Measurements from ENCODE around the gene MLXIP.
"Not testable (repeated sequence)": the region's sequence is repeated elsewhere in the genome, so short reads cannot be mapped to it uniquely, and the experiment has no call there.

Gene MLXIP

GRCh38 chr12:122052285-122052684 is 26.3 kb upstream of the MLXIP start:
- no peak for DNase-seq (ENCODE audit: low spot score)
- TF ChIP-seq, protein P1, sequence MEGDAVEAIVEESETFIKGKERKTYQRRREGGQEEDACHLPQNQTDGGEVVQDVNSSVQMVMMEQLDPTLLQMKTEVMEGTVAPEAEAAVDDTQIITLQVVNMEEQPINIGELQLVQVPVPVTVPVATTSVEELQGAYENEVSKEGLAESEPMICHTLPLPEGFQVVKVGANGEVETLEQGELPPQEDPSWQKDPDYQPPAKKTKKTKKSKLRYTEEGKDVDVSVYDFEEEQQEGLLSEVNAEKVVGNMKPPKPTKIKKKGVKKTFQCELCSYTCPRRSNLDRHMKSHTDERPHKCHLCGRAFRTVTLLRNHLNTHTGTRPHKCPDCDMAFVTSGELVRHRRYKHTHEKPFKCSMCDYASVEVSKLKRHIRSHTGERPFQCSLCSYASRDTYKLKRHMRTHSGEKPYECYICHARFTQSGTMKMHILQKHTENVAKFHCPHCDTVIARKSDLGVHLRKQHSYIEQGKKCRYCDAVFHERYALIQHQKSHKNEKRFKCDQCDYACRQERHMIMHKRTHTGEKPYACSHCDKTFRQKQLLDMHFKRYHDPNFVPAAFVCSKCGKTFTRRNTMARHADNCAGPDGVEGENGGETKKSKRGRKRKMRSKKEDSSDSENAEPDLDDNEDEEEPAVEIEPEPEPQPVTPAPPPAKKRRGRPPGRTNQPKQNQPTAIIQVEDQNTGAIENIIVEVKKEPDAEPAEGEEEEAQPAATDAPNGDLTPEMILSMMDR (IDR thresholded peaks at IDR 0.05; ENCODE audit: extremely low read depth, insufficient read depth, missing control alignments): no peak
- in situ Hi-C loops (cut with MboI; ENCODE audit: low pct_unique_long_range_greater_than_20kb, low sequenced_read_pairs, unreplicated experiment): loop anchor here (5.0 to 10.0 kb wide), 2 partner anchors 70 to 133 kb away; partner anchors contain the start of gene LRRC43

GRCh38 chr12:122054842-122055520 is 23.6 kb upstream of the MLXIP start:
- DNase-seq (ENCODE audit: low spot score): no peak
- TF ChIP-seq, protein P1 (IDR thresholded peaks at IDR 0.05; ENCODE audit: extremely low read depth, insufficient read depth, missing control alignments): no peak
- in situ Hi-C loops (cut with MboI; ENCODE audit: low pct_unique_long_range_greater_than_20kb, low sequenced_read_pairs, unreplicated experiment): loop anchor here (5.0 to 10.0 kb wide), 2 partner anchors 67 to 130 kb away; partner anchors contain the start of gene LRRC43

DNA sequence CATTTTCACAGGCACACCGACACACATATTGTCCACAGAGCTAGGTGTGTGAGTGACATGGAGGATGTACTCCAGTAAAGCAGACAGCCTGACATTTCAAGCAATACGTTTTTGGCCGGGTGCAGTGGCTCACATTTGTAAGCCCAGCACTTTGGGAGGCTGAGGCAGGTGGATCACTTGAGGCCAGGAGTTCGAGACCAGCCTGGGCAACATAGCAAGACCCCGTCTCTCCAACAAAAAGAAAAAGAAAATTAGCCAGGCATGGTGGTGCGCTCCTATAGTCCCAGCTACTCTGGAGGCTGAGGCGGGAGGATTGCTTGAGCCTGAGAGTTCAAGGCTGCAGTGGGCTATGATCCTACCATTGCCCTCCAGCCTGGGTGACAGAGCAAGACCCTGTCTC is 22.1 kb upstream of the MLXIP start:
- DNase-seq (ENCODE audit: low spot score): not testable (repeated sequence)
- in situ Hi-C loops (cut with MboI; ENCODE audit: low pct_unique_long_range_greater_than_20kb, low sequenced_read_pairs, unreplicated experiment): loop anchor here (10.0 kb wide), 1 partner anchor 128 kb away; the partner anchor contains the start of gene LRRC43

GRCh38 chr12:122057007-122057735 is 21.4 kb upstream of the MLXIP start:
- no peak for DNase-seq (ENCODE audit: low spot score)
- TF ChIP-seq, protein P1 (IDR thresholded peaks at IDR 0.05; ENCODE audit: extremely low read depth, insufficient read depth, missing control alignments): no peak
- in situ Hi-C loops (cut with MboI; ENCODE audit: low pct_unique_long_range_greater_than_20kb, low sequenced_read_pairs, unreplicated experiment): loop anchor here (10.0 kb wide), 1 partner anchor 128 kb away; the partner anchor contains the start of gene LRRC43

DNA sequence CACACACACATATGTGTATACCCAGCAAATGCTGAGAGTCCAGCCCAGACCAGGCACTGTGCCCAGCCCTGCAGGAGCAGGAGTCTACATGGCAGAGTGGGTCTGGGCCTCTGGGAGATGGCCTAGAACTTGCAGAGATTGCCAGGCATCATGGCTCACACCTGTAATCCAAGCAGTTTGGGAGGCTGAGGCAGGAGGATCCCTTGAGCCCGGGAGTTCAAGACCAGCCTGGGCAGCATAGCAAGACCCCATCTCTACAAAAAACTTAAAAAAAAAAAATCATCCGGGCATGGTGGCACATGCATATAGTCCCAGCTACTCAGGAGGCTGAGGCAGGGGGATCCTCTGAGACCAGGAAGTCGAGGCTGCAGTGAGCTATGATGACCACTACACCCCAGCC is 20.8 kb upstream of the MLXIP start:
- TF ChIP-seq, protein P1 (IDR thresholded peaks at IDR 0.05; ENCODE audit: extremely low read depth, insufficient read depth, missing control alignments): no peak
- no peak for DNase-seq (ENCODE audit: low spot score)
- in situ Hi-C loops (cut with MboI; ENCODE audit: low pct_unique_long_range_greater_than_20kb, low sequenced_read_pairs, unreplicated experiment): loop anchor here (10.0 kb wide), 1 partner anchor 127 kb away; the partner anchor contains the start of gene LRRC43

DNA sequence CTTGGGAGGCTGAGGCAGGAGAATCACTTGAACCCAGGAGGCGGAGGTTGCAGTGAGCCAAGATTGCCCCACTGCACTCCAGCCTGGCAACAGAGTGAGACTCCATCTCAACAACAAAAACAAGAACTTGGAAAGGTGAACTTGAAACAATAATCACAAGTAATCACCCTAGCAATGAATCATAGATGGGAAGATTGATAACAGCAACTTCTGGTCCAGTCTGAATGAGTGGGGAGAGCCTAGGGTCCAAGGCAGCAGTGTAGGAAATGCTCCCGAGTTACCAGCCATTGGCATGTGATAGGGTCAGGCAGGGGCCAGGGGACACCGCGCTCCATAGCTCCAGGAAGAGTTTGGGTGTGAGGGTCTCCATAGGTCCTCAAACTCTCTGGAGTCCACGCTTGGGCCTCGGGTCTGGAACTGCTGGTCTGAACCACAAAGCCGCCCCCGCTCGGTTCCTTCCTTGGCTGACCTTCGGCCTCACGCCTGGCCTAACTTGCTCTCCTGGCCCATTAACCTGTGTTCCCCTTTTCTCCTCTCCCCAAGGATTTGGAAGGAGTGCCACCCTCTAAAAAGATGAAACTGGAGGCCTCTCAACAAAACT is 19.9 kb upstream of the MLXIP start:
- in situ Hi-C loops (cut with MboI; ENCODE audit: low pct_unique_long_range_greater_than_20kb, low sequenced_read_pairs, unreplicated experiment): loop anchor here (10.0 kb wide), 1 partner anchor 126 kb away; the partner anchor contains the start of gene LRRC43

More for the DNA sequence above, 19.9 kb upstream of the MLXIP start:
- DNase-seq (ENCODE audit: low spot score): no peak
- TF ChIP-seq, protein P1 (IDR thresholded peaks at IDR 0.05; ENCODE audit: extremely low read depth, insufficient read depth, missing control alignments): no peak

All from GM13977 (cell line).